Loucy (cell line): Measurements from ENCODE around the gene B9D2.

Experiments used
- H2AFZ ChIP-seq: fragments of 200-600 bp; sonication (generic); 2 replicates; pipeline ENCODE4 v1.6.0; 2016; ENCODE audit warnings: antibody characterized with exemption, mild to moderate bottlenecking, low read length, moderate library complexity
- H3F3A ChIP-seq: fragments of 200-600 bp; 2 replicates; pipeline ENCODE4 v1.6.0; 2016; ENCODE audit warnings: antibody characterized with exemption, low read depth, mild to moderate bottlenecking
- H3K27me3 ChIP-seq: fragments of 200-600 bp; sonication (generic); 2 replicates; pipeline ENCODE4 v1.6.1; 2014; ENCODE audit warnings: low read length, mild to moderate bottlenecking; ENCODE audit not compliant: insufficient read depth, poor library complexity, severe bottlenecking
- H3K36me3 ChIP-seq: fragments of 200-600 bp; sonication (generic); 2 replicates; pipeline ENCODE4 v1.6.1; 2016; ENCODE audit warnings: low read length; ENCODE audit not compliant: insufficient read depth
- H3K4me1 ChIP-seq: fragments of 200-600 bp; sonication (generic); 2 replicates; pipeline ENCODE4 v1.5.1; 2014; ENCODE audit warnings: low read length, mild to moderate bottlenecking; ENCODE audit not compliant: insufficient read depth, poor library complexity, severe bottlenecking
- H3K4me2 ChIP-seq: fragments of 200-600 bp; sonication (generic); 2 replicates; pipeline ENCODE4 v1.6.0; 2014; ENCODE audit warnings: antibody characterized with exemption, low read length, low read depth, mild to moderate bottlenecking; ENCODE audit not compliant: poor library complexity, severe bottlenecking
- H3K4me3 ChIP-seq: fragments of 200-600 bp; sonication (generic); 2 replicates; pipeline ENCODE4 v1.5.1; 2014; ENCODE audit warnings: low read length, mild to moderate bottlenecking, mixed read lengths; ENCODE audit not compliant: poor library complexity, severe bottlenecking
- H3K79me2 ChIP-seq: fragments of 200-600 bp; sonication (generic); 2 replicates; pipeline ENCODE4 v1.6.1; 2014; ENCODE audit warnings: low read length; ENCODE audit not compliant: insufficient read depth
- H3K9ac ChIP-seq: fragments of 200-600 bp; sonication (generic); 2 replicates; pipeline ENCODE4 v1.6.0; 2014; ENCODE audit warnings: mild to moderate bottlenecking, low read depth, low read length, moderate library complexity; ENCODE audit not compliant: poor library complexity, severe bottlenecking
- H3K9me2 ChIP-seq: fragments of 200-600 bp; sonication (generic); replicated peaks from 2 replicates; pipeline ENCODE4 v1.6.1; 2016; ENCODE audit warnings: low read depth, low read length, mixed read lengths
- H3K9me3 ChIP-seq: fragments of 200-600 bp; sonication (generic); 2 replicates; pipeline ENCODE4 v1.6.1; 2014; ENCODE audit warnings: mild to moderate bottlenecking, antibody characterized with exemption, low read length, low read depth; ENCODE audit not compliant: insufficient read depth
- H4K20me1 ChIP-seq: fragments of 200-600 bp; sonication (generic); 2 replicates; pipeline ENCODE4 v1.6.0; 2014; ENCODE audit warnings: antibody characterized with exemption, low read length, mild to moderate bottlenecking; ENCODE audit not compliant: insufficient read depth, poor library complexity, severe bottlenecking
- CTCF ChIP-seq: fragments of 200-600 bp; sonication (generic); conservative IDR thresholded peaks from 2 replicates; pipeline ENCODE4 v1.5.1; 2014; ENCODE audit warnings: mild to moderate bottlenecking, antibody characterized with exemption, low read length
- EZH2phosphoT487 ChIP-seq: fragments of 200-600 bp; IDR thresholded peaks from 2 replicates; pipeline ENCODE4 v1.6.1; 2018; ENCODE audit warnings: antibody characterized with exemption, mild to moderate bottlenecking, moderate library complexity, borderline replicate concordance

Gene B9D2

GRCh38 chr19:41321204-41321599 lies 42.7 kb downstream of the B9D2 start:
- H3K4me2 ChIP-seq: peak overlapping the region; percentile 35
- H4K20me1 ChIP-seq: no peaks in the 10 kb centered on the region

GRCh38 chr19:41320568-41320967 lies 43.4 kb downstream of the B9D2 start:
- H3K4me3 ChIP-seq: no peak overlapping the region
- no peaks in the 10 kb centered on the region for H4K20me1 ChIP-seq
- no peak overlapping the region for H2AFZ ChIP-seq
- H3K4me1 ChIP-seq: peaks cover 19% of the 10 kb centered on the region
- H3K9me3 ChIP-seq: no peaks in the 10 kb centered on the region
- H3K79me2 ChIP-seq: peaks cover 5% of the 10 kb centered on the region; the same call in 1 of the 2 replicates
- H3K4me2 ChIP-seq: no peak overlapping the region
- H3K9me2 ChIP-seq: no peaks in the 10 kb centered on the region
- no peak overlapping the region for H3K9ac ChIP-seq
- TF ChIP-seq EZH2phosphoT487 (no peak), CTCF (no peak)
- H3K36me3 ChIP-seq: peaks cover 40% of the 10 kb centered on the region; the same call in 1 of the 2 replicates
- no peaks in the 10 kb centered on the region for H3F3A ChIP-seq
- H3K27me3 ChIP-seq: no peaks in the 10 kb centered on the region

More at GRCh38 chr19:41321204-41321599, 42.7 kb downstream of the B9D2 start:
- Histone ChIP-seq H3K9me2 (no peaks in the 10 kb centered on the region), H3K9me3 (no peaks in the 10 kb centered on the region), H3K36me3 (peaks cover 40% of the 10 kb centered on the region; the same call in 1 of the 2 replicates), H3K4me1 (peaks cover 21% of the 10 kb centered on the region), H3K4me3 (no peak overlapping the region), H3F3A (no peaks in the 10 kb centered on the region), H3K27me3 (no peaks in the 10 kb centered on the region), H2AFZ (no peak overlapping the region), H3K79me2 (peaks cover 11% of the 10 kb centered on the region; the same call in 1 of the 2 replicates), H3K9ac (peak overlapping the region; percentile 5)
- TF ChIP-seq EZH2phosphoT487 (no peak), CTCF (no peak)

GRCh38 chr19:41320185-41320518 lies 43.8 kb downstream of the B9D2 start:
- no peaks in the 10 kb centered on the region for H3K9me2 ChIP-seq
- H3K79me2 ChIP-seq: peaks cover 5% of the 10 kb centered on the region; the same call in 1 of the 2 replicates
- H3K9ac ChIP-seq: no peak overlapping the region
- no peaks in the 10 kb centered on the region for H3K9me3 ChIP-seq
- H3F3A ChIP-seq: no peaks in the 10 kb centered on the region
- H3K27me3 ChIP-seq: no peaks in the 10 kb centered on the region
- peaks cover 40% of the 10 kb centered on the region; the same call in 1 of the 2 replicates for H3K36me3 ChIP-seq
- TF ChIP-seq EZH2phosphoT487: no peak
- TF ChIP-seq CTCF: no peak
- no peak overlapping the region for H2AFZ ChIP-seq
- H3K4me2 ChIP-seq: no peak overlapping the region
- H3K4me1 ChIP-seq: peaks cover 19% of the 10 kb centered on the region
- H4K20me1 ChIP-seq: no peaks in the 10 kb centered on the region
- H3K4me3 ChIP-seq: no peak overlapping the region
